ENCODE results near the gene PTPN5.

DNA sequence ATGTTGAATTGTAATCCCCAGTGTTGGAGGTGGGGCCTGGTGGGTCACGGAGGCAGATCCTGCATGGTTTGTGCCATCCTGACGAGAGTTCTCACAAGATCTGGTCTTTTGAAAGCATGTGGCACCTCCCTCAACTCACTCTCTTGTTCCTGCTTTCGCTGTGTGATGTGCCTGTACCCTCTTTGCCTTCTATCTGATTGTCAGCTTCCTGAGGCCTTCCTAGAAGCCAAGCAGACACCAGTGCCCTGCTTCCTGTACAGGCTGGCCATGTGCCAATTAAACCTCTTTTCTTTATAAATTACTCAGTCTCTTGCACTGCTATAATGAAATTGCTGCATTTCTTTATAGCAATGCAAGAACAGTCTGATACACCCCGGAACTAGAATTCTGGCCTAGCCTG lies 13.1 kb downstream of the PTPN5 start:
- TF ChIP-seq, protein P1, sequence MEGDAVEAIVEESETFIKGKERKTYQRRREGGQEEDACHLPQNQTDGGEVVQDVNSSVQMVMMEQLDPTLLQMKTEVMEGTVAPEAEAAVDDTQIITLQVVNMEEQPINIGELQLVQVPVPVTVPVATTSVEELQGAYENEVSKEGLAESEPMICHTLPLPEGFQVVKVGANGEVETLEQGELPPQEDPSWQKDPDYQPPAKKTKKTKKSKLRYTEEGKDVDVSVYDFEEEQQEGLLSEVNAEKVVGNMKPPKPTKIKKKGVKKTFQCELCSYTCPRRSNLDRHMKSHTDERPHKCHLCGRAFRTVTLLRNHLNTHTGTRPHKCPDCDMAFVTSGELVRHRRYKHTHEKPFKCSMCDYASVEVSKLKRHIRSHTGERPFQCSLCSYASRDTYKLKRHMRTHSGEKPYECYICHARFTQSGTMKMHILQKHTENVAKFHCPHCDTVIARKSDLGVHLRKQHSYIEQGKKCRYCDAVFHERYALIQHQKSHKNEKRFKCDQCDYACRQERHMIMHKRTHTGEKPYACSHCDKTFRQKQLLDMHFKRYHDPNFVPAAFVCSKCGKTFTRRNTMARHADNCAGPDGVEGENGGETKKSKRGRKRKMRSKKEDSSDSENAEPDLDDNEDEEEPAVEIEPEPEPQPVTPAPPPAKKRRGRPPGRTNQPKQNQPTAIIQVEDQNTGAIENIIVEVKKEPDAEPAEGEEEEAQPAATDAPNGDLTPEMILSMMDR (conservative IDR thresholded peaks at IDR 0.05): no peak
- no peak for TF ChIP-seq EZH2 (IDR thresholded peaks at IDR 0.05; ENCODE audit: low read depth)

Data from PC-9 (cell line).